Left lung (tissue), 10 donors: ENCODE measurements around the gene RIT2. TPM values are rescaled to one million over a fixed set of nuclear protein-coding genes. Genes with fewer than 3 reads are reported as not detected.
"Not testable (repeated sequence)": the region's sequence is repeated elsewhere in the genome, so short reads cannot be mapped to it uniquely, and the experiment has no call there.

Experiments used
- ATAC-seq: fragments of 200-7000 bp; cut with Tn5 transposase; one replicate; pipeline ENCODE4 v1.9.1; 2020; ENCODE audit warnings: moderate library complexity
- DNase-seq, 4 donors: peaks; one replicate each; pipeline ENCODE4 v3.0.0-alpha.2; 2013 to 2020
- H3K27ac ChIP-seq, 2 donors: fragments of 200-600 bp; sonication (generic) in 1 of 2; one replicate each; pipeline versions ENCODE4 v1.5.0 to v1.8.0; 2020 to 2021
- H3K27me3 ChIP-seq, 2 donors: fragments of 200-600 bp; sonication (generic) in 1 of 2; one replicate each; pipeline versions ENCODE4 v1.5.0 to v1.8.0; 2020 to 2021
- H3K36me3 ChIP-seq, 2 donors: fragments of 200-600 bp; sonication (generic) in 1 of 2; one replicate each; pipeline versions ENCODE4 v1.5.0 to v1.8.0; 2020 to 2021
- H3K4me1 ChIP-seq, 2 donors: fragments of 200-600 bp; one replicate each; pipeline ENCODE4 v1.8.0; 2021
- H3K4me3 ChIP-seq, 2 donors: fragments of 200-600 bp; sonication (generic) in 1 of 2; one replicate each; pipeline versions ENCODE4 v1.5.0 to v1.8.0; 2020 to 2021; ENCODE audit warnings: mild to moderate bottlenecking in 1 of 2
- H3K9me3 ChIP-seq, 2 donors: fragments of 200-600 bp; sonication (generic) in 1 of 2; one replicate each; pipeline versions ENCODE4 v1.5.0 to v1.8.0; 2020 to 2021
- CTCF ChIP-seq, 2 donors: fragments of 200-600 bp; sonication (generic) in 1 of 2; IDR thresholded peaks; one replicate each; pipeline versions ENCODE4 v1.5.0 to v1.8.0; 2021; ENCODE audit warnings: antibody characterized with exemption in 2 of 2
- intact Hi-C, 2 donors: fragments of 100-400 bp; cut with DNase I; formaldehyde crosslinking; loops; one replicate each; pipeline versions ENCODE4 v1.11.2 to v1.14.2; 2022
- polyA plus RNA-seq, 6 donors: library from polyadenylated mRNA; unstranded; fragments of 120-200 nt; gene quantifications; one replicate each; pipeline ENCODE4 v1.2.1, GENCODE V29; 2013; ENCODE audit not compliant: insufficient read length in 6 of 6
- total RNA-seq, 2 donors: library from RNA; stranded (reverse); fragmentation: NEBNext Ultra II Directional; extraction: Animal tissue kit (Norgen Biotek cat#: 25700); gene quantifications; one replicate each; pipeline ENCODE4 v1.2.1, GENCODE V29; 2021
- donor health status: DM: no; HTN: yes; CAD: no.
- donor health status: DM: no; HTN: no; CAD: no.

RIT2 gene
- total and polyA plus RNA-seq, 8 donors: not detected

- H3K27ac ChIP-seq: no peak overlapping the region
- H3K4me1 ChIP-seq: no peaks in the 10 kb centered on the region
- no peaks in the 10 kb centered on the region for H3K27me3 ChIP-seq
- H3K4me3 ChIP-seq: no peak overlapping the region
- ATAC-seq (no peak), DNase-seq (no peak)
- H3K36me3 ChIP-seq: no peaks in the 10 kb centered on the region
- TF ChIP-seq CTCF (IDR thresholded peaks at IDR 0.05): no peak
- H3K9me3 ChIP-seq: no peaks in the 10 kb centered on the region
- intact Hi-C loops: no loop called here
Measured at GRCh38 chr18:42743373-42744138, 371.9 kb downstream of the RIT2 start.

- intact Hi-C loops: no loop called here
Measured at GRCh38 chr18:42742969-42743368, 372.5 kb downstream of the RIT2 start.

GRCh38 chr18:42742474-42742873, 373.0 kb downstream of the RIT2 start:
- Histone ChIP-seq H3K36me3 (no peaks in the 10 kb centered on the region), H3K27ac (no peak overlapping the region), H3K27me3 (no peaks in the 10 kb centered on the region), H3K4me3 (no peak overlapping the region), H3K4me1 (no peaks in the 10 kb centered on the region), H3K9me3 (no peaks in the 10 kb centered on the region)
- DNase-seq (no peak), ATAC-seq (no peak)
- intact Hi-C loops: no loop called here
- no peak for TF ChIP-seq CTCF (IDR thresholded peaks at IDR 0.05)

More at GRCh38 chr18:42742969-42743368, 372.5 kb downstream of the RIT2 start:
- Histone ChIP-seq H3K4me3 (no peak overlapping the region), H3K27ac (no peak overlapping the region), H3K9me3 (no peaks in the 10 kb centered on the region), H3K4me1 (no peaks in the 10 kb centered on the region), H3K27me3 (no peaks in the 10 kb centered on the region), H3K36me3 (no peaks in the 10 kb centered on the region)
- ATAC-seq (no peak), DNase-seq (no peak)
- TF ChIP-seq CTCF (IDR thresholded peaks at IDR 0.05): no peak

- DNase-seq, H3K4me3 ChIP-seq, ATAC-seq, H3K36me3 ChIP-seq, intact Hi-C loops, H3K27me3 ChIP-seq, H3K9me3 ChIP-seq, H3K27ac ChIP-seq, H3K4me1 ChIP-seq: not testable (repeated sequence)
Measured at GRCh38 chr18:42741805-42742347, 373.6 kb downstream of the RIT2 start.

GRCh38 chr18:42741299-42741698, 374.2 kb downstream of the RIT2 start:
- intact Hi-C loops, H3K27me3 ChIP-seq, H3K27ac ChIP-seq, ATAC-seq, DNase-seq, H3K36me3 ChIP-seq, H3K4me1 ChIP-seq, H3K9me3 ChIP-seq, H3K4me3 ChIP-seq: not testable (repeated sequence)

GRCh38 chr18:42736074-42736473, 379.4 kb downstream of the RIT2 start:
- Histone ChIP-seq H3K4me1 (no peaks in the 10 kb centered on the region), H3K27me3 (no peaks in the 10 kb centered on the region)

More at GRCh38 chr18:42736074-42736473, 379.4 kb downstream of the RIT2 start:
- Histone ChIP-seq H3K36me3 (no peaks in the 10 kb centered on the region), H3K4me3 (no peak overlapping the region), H3K27ac (no peak overlapping the region), H3K9me3 (no peaks in the 10 kb centered on the region)
- intact Hi-C loops: no loop called here
- TF ChIP-seq CTCF (IDR thresholded peaks at IDR 0.05): no peak
- DNase-seq: no peak
- no peak for ATAC-seq
